Naive thymus-derived CD8-positive, alpha-beta T cell (primary cell): Measurements from ENCODE around the gene CTSF. TPM values are rescaled to one million over a fixed set of nuclear protein-coding genes. Genes with fewer than 3 reads are reported as not detected.
A peak's percentile ranks its signal among the peaks of the same experiment; 100 is the strongest.

Source experiments
- ATAC-seq, 2 donors: fragments of 150-1000 bp; cut with Tn5 transposase in 1 of 2; sonication (Bioruptor Pico), chemical (Tn5 transposase) in 1 of 2; 1 replicate in 1 of 2; 2 replicates in 1 of 2; pipeline ENCODE4 v1.10.0; 2021; ENCODE audit warnings: mild to moderate bottlenecking in 2 of 2, moderate library complexity in 2 of 2
- POLR2A ChIA-PET: fragments of 350-600 bp; sonication (Branson Sonifier 250); formaldehyde crosslinking; loops from one replicate; lab custom pipeline; 2021; ENCODE audit warnings: antibody characterized with exemption; lab: Charles Lee
- DNase-seq, 10 donors: peaks; one replicate each; pipeline versions ENCODE4 v3.0.0 to v3.0.0-alpha.2; 2020 to 2022
- H3K27ac Mint-ChIP-seq, 10 donors: one replicate each; pipeline ENCODE4 v1.8.0; 2020 to 2022; ENCODE audit warnings: mild to moderate bottlenecking in 10 of 10, mixed read lengths in 10 of 10, moderate library complexity in 4 of 10, inconsistent platforms in 1 of 10
- H3K27me3 Mint-ChIP-seq, 5 donors: one replicate each; pipeline ENCODE4 v1.8.0; 2021 to 2022; ENCODE audit warnings: mixed read lengths in 5 of 5
- H3K36me3 Mint-ChIP-seq, 3 donors: one replicate each; pipeline ENCODE4 v1.8.0; 2020 to 2022; ENCODE audit warnings: mixed read lengths in 3 of 3, mild to moderate bottlenecking in 2 of 3, inconsistent platforms in 1 of 3
- H3K4me1 Mint-ChIP-seq, 4 donors: one replicate each; pipeline ENCODE4 v1.8.0; 2021 to 2022; ENCODE audit warnings: mixed read lengths in 4 of 4
- H3K4me3 Mint-ChIP-seq, 10 donors: one replicate each; pipeline ENCODE4 v1.8.0; 2020 to 2022; ENCODE audit warnings: mild to moderate bottlenecking in 10 of 10, mixed read lengths in 10 of 10, moderate library complexity in 6 of 10, inconsistent platforms in 1 of 10
- H3K9me3 Mint-ChIP-seq, 9 donors: one replicate each; pipeline ENCODE4 v1.8.0; 2020 to 2022; ENCODE audit warnings: mixed read lengths in 9 of 9, mild to moderate bottlenecking in 3 of 9, inconsistent platforms in 1 of 9, moderate library complexity in 1 of 9
- polyA plus RNA-seq, 3 donors: library from polyadenylated mRNA; unstranded; fragments of 300-500 nt; fragmentation: Illumina TruSeq; gene quantifications; one replicate each; pipeline ENCODE4 v1.2.3, GENCODE V29; 2021
- total RNA-seq, 8 experiments: library from RNA in 2 of 8; stranded (reverse) in 2 of 8; gene quantifications; one replicate each; pipeline ENCODE4 v1.2.3 and lab custom pipeline; 2021 to 2026

CTSF gene
- total and polyA plus RNA-seq, 5 experiments from 2014 or later, result 25.1 to 58.4 (median 40.9) TPM

DNA sequence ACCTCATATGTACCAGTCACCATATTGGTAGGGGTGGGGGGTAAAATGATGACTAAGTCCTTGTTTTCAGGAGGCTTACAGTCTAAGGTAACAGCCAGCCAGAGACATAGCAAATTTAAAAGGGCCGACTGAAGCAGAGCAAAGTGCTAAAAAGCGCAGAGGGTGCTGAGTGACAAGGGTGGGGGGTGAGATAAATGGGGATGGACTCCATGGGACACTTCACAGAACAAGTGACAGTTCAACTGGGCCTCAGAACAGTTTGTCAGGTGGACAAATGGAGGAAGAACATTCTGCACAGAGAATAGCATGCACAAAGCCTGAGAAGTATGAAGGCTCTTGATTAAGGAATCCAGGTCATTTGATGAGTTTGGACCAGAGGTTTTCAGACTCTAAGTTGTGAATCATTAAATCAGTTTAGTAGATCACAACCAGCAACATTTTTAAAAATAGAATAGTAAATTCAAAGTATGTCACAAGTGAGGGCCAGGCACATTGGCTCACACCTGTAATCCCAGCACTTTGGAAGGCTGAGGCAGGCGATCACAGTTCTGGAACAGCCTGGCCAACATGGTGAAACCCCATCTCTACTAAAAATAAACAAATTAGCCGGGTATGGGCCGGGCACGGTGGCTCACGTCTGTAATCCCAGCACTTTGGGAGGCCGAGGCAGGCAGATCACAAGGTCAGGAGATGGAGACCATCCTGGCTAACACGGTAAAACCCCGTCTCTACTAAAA is 43.9 kb downstream of the CTSF start:
- H3K4me1 Mint-ChIP-seq, result no peaks in the 10 kb centered on the region
- no peaks in the 10 kb centered on the region for H3K9me3 Mint-ChIP-seq
- ATAC-seq (no peak), DNase-seq (peak in 1 of 10 donors; percentile 0)
- H3K36me3 Mint-ChIP-seq, result peaks cover 0 to 50% (median 22%) of the 10 kb centered on the region in 3 donors
- H3K27me3 Mint-ChIP-seq, result no peaks in the 10 kb centered on the region
- H3K4me3 Mint-ChIP-seq, result no peak overlapping the region
- POLR2A ChIA-PET, result interaction anchor here (0.7 kb wide), 1 partner anchor 18 kb away, joined by 4 read pairs; no protein-coding TSS in a partner anchor
- H3K27ac Mint-ChIP-seq, result peak overlapping the region in 1 of 10 donors; percentile 75

DNA sequence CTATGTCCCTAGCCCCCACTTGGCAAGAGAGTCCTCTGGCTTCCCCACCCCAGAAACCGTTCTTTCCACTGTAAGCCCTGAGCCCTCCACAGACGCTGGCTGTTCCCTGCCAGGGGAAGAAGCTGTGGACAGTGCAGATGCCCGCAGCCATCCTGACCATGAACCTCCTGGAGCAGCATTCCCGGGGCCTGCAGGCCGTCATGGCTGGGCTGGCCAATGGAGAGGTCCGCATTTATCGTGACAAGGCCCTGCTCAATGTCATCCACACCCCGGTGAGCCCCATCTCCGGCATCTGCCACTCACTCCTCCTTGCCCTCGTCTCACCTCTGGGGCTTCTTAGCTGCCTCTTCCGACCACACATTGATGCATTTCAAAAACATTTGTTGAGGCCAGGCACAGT is 44.8 kb downstream of the CTSF start:
- POLR2A ChIA-PET, result interaction anchor here (0.7 kb wide), 1 partner anchor 18 kb away, joined by 4 read pairs; no protein-coding TSS in a partner anchor
- DNase-seq (peak in 1 of 10 donors; percentile 55), ATAC-seq (no peak)
- H3K27ac Mint-ChIP-seq, result no peak overlapping the region
- H3K4me3 Mint-ChIP-seq, result no peak overlapping the region
- no peaks in the 10 kb centered on the region for H3K27me3 Mint-ChIP-seq
- no peaks in the 10 kb centered on the region for H3K9me3 Mint-ChIP-seq
- peaks cover 0 to 52% (median 22%) of the 10 kb centered on the region in 3 donors for H3K36me3 Mint-ChIP-seq
- no peaks in the 10 kb centered on the region for H3K4me1 Mint-ChIP-seq

Other genes with a start within 250 kb of the CTSF start
- 1 to 10 TPM; 7.6 to 8.0 TPM for gene RIN1, start 232.2 kb downstream of the CTSF start, total RNA-seq
- gene RIN1, start 232.2 kb downstream of the CTSF start, polyA plus RNA-seq, result 1 to 10 TPM; 2.7 to 6.5 (median 3.7) TPM
- 10 to 100 TPM; 47.6 to 48.8 TPM for gene BRMS1, start 223.5 kb downstream of the CTSF start, total RNA-seq
- 10 to 100 TPM; 61.7 to 65.8 (median 63.6) TPM for gene BRMS1, start 223.5 kb downstream of the CTSF start, polyA plus RNA-seq
- 1 to 10 TPM; 7.2 to 7.5 TPM for gene B4GAT1, start 221.0 kb downstream of the CTSF start, total RNA-seq
- 10 to 100 TPM in 1 of 3 donors, 1 to 10 TPM in 2; 7.1 to 12.1 (median 8.5) TPM for gene B4GAT1, start 221.0 kb downstream of the CTSF start, polyA plus RNA-seq
- gene SLC29A2, start 196.8 kb downstream of the CTSF start, total RNA-seq, result 10 to 100 TPM; 12.9 to 13.9 TPM
- gene SLC29A2, start 196.8 kb downstream of the CTSF start, polyA plus RNA-seq, result 1 to 10 TPM; 1.4 to 3.9 (median 2.3) TPM
- gene NPAS4, start 147.6 kb downstream of the CTSF start, total RNA-seq, result not detected
- gene NPAS4, start 147.6 kb downstream of the CTSF start, polyA plus RNA-seq, result not detected
- 10 to 100 TPM; 24.8 to 24.9 TPM for gene MRPL11, start 129.8 kb downstream of the CTSF start, total RNA-seq
- 10 to 100 TPM; 86.9 to 98.2 (median 87.9) TPM for gene MRPL11, start 129.8 kb downstream of the CTSF start, polyA plus RNA-seq
- gene PELI3, start 101.7 kb downstream of the CTSF start, total RNA-seq, result 10 to 100 TPM; 15.0 to 16.3 TPM
- 1 to 10 TPM; 2.7 to 4.1 (median 3.4) TPM for gene PELI3, start 101.7 kb downstream of the CTSF start, polyA plus RNA-seq
- gene DPP3, start 88.2 kb downstream of the CTSF start, total RNA-seq, result 10 to 100 TPM; 20.0 to 23.7 TPM
- 10 to 100 TPM; 20.0 to 25.4 (median 20.5) TPM for gene DPP3, start 88.2 kb downstream of the CTSF start, polyA plus RNA-seq
- 10 to 100 TPM; 31.7 to 32.8 TPM for gene BBS1, start 58.0 kb downstream of the CTSF start, total RNA-seq
- gene BBS1, start 58.0 kb downstream of the CTSF start, polyA plus RNA-seq, result 10 to 100 TPM in 2 of 3 donors, 1 to 10 TPM in 1; 9.4 to 11.9 (median 11.2) TPM
- gene ZDHHC24, start 22.6 kb downstream of the CTSF start, total RNA-seq, result 10 to 100 TPM; 26.3 to 29.3 TPM
- 10 to 100 TPM in 2 of 3 donors, 1 to 10 TPM in 1; 9.6 to 14.1 (median 10.5) TPM for gene ZDHHC24, start 22.6 kb downstream of the CTSF start, polyA plus RNA-seq
- under 1 TPM in 1 of 2 experiments, not detected in 1; 0.27 TPM for gene ACTN3, start 21.7 kb downstream of the CTSF start, total RNA-seq
- gene ACTN3, start 21.7 kb downstream of the CTSF start, polyA plus RNA-seq, result under 1 TPM in 1 of 3 donors, not detected in 2; 0.08 TPM
- gene CCDC87, start 24.5 kb upstream of the CTSF start, total RNA-seq, result under 1 TPM in 1 of 2 experiments, not detected in 1; 0.16 TPM
- gene CCDC87, start 24.5 kb upstream of the CTSF start, polyA plus RNA-seq, result not detected
- gene CCS, start 24.6 kb upstream of the CTSF start, total RNA-seq, result 10 to 100 TPM; 57.2 to 59.1 TPM
- gene CCS, start 24.6 kb upstream of the CTSF start, polyA plus RNA-seq, result 10 to 100 TPM; 39.2 to 53.4 (median 46.6) TPM
- 100 to 1,000 TPM; 182 to 194 TPM for gene RBM14, start 48.0 kb upstream of the CTSF start, total RNA-seq
- 10 to 100 TPM; 70.2 to 91.8 (median 83.3) TPM for gene RBM14, start 48.0 kb upstream of the CTSF start, polyA plus RNA-seq
- 100 to 1,000 TPM; 213 to 232 TPM for gene RBM4, start 70.1 kb upstream of the CTSF start, total RNA-seq
- gene RBM4, start 70.1 kb upstream of the CTSF start, polyA plus RNA-seq, result 100 to 1,000 TPM; 250 to 283 (median 262) TPM
- gene RBM4B, start 109.3 kb upstream of the CTSF start, total RNA-seq, result 10 to 100 TPM; 25.1 to 26.0 TPM
- gene RBM4B, start 109.3 kb upstream of the CTSF start, polyA plus RNA-seq, result 10 to 100 TPM in 2 of 3 donors, 1 to 10 TPM in 1; 7.7 to 12.3 (median 10.8) TPM
- under 1 TPM; 0.47 to 0.62 TPM for gene SPTBN2, start 160.6 kb upstream of the CTSF start, total RNA-seq
- gene SPTBN2, start 160.6 kb upstream of the CTSF start, polyA plus RNA-seq, result under 1 TPM in 1 of 3 donors, not detected in 2; 0.04 TPM